Measurements from ENCODE around the gene CNTNAP2. TPM values are rescaled to one million over a fixed set of nuclear protein-coding genes. Genes with fewer than 3 reads are reported as not detected.
"Not testable (repeated sequence)": the region's sequence is repeated elsewhere in the genome, so short reads cannot be mapped to it uniquely, and the experiment has no call there.

Gene CNTNAP2
- total and polyA plus RNA-seq, 3 experiments from 2014 or later, result not detected

DNA sequence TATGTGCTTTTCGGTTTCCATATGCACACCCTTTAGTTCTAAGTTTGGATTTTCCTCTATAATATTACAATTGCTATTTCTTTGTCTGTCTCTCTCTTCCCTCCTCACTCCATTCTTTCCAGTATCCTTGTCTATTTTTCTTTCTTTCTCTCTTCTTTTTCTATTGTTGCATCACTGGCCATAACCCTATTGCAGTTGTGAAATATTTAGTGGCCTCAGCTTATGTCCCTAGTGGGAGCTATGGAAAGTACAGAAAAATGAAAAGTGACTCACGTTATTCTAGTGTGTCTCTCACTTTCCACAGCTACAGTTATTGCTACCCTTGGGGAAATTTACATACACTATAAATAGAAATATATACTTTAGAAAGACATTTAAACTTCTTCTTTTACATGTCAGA lies 59.1 kb downstream of the CNTNAP2 start:
- no peaks in the 10 kb centered on the region for H3K27me3 Mint-ChIP-seq
- Histone ChIP-seq H3K4me1 (ENCODE audit: insufficient read depth, low read length) (no peaks in the 10 kb centered on the region), H3K36me3 (ENCODE audit: insufficient read depth, low read length) (no peaks in the 10 kb centered on the region), H3K9me3 (ENCODE audit: low read length) (no peaks in the 10 kb centered on the region), H3K27ac (ENCODE audit: low read depth, low read length) (no peak overlapping the region), H3K27me3 (ENCODE audit: insufficient read depth, low read length, poor library complexity, severe bottlenecking) (no peaks in the 10 kb centered on the region), H3K4me3 (ENCODE audit: low read length) (no peak overlapping the region)
- ChIA-PET POLR2A (no interaction called here), CTCF (no interaction called here)
- no peak overlapping the region for H3K27ac Mint-ChIP-seq
- H3K9me3 Mint-ChIP-seq, result peaks cover 3 to 10% (median 7%) of the 10 kb centered on the region in 5 donors
- H3K4me1 Mint-ChIP-seq, result no peaks in the 10 kb centered on the region
- no peak overlapping the region for H3K4me3 Mint-ChIP-seq
- no peak for DNase-seq
- H3K36me3 Mint-ChIP-seq, result no peaks in the 10 kb centered on the region

DNA sequence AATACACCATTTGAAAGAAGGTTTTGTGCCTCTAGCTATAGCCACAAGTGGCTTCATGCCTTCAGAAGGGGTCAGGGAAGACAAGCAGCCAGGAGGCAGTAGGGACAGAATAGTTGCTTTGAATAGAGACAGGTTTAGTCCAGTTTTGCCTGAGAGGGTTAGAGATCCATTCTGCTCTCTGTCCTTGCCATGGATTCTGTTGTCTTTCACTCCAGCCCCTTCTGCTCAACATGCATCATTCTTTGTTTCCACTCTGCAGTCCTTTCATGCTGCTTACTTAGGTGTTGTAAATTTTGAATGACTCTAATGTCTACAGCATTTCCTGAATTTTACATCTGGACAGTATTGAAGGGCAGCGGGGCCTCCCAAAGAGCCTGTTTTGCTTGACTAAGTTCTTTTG lies 60.3 kb downstream of the CNTNAP2 start:
- no peaks in the 10 kb centered on the region for H3K4me1 ChIP-seq (ENCODE audit: insufficient read depth, low read length)
- POLR2A ChIA-PET, result no interaction called here

DNA sequence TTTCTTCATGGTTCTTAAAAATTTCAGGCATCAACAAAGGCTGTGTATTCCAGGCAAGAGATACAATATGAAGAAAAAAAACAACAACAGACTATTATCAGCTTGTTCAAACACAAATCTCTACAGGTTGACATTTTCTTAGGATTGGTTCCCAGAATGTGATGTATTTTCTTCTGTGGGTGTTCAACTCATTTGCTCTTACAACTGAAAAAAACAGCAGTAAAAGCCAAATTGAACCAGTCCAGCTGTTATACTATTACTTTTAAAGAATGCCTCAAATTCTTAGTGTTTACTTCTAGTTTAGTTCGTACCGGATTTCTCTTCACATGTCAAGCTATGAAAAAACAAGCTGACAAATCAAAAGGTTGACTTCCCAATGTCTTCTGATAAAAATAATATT lies 60.7 kb downstream of the CNTNAP2 start:
- H3K4me3 ChIP-seq (ENCODE audit: low read length), result no peak overlapping the region
- no peaks in the 10 kb centered on the region for H3K4me1 ChIP-seq (ENCODE audit: insufficient read depth, low read length)
- Mint-ChIP-seq H3K27me3 (no peaks in the 10 kb centered on the region), H3K4me3 (no peak overlapping the region), H3K4me1 (no peaks in the 10 kb centered on the region), H3K9me3 (peaks cover 3 to 18% (median 7%) of the 10 kb centered on the region in 5 donors), H3K27ac (no peak overlapping the region), H3K36me3 (no peaks in the 10 kb centered on the region)
- no peaks in the 10 kb centered on the region for H3K9me3 ChIP-seq (ENCODE audit: low read length)
- H3K36me3 ChIP-seq (ENCODE audit: insufficient read depth, low read length), result no peaks in the 10 kb centered on the region
- CTCF ChIA-PET, result no interaction called here
- H3K27ac ChIP-seq (ENCODE audit: low read depth, low read length), result no peak overlapping the region
- no peaks in the 10 kb centered on the region for H3K27me3 ChIP-seq (ENCODE audit: insufficient read depth, low read length, poor library complexity, severe bottlenecking)
- POLR2A ChIA-PET, result no interaction called here
- no peak for DNase-seq

More for the DNA sequence above, 60.3 kb downstream of the CNTNAP2 start:
- Mint-ChIP-seq H3K9me3 (peaks cover 3 to 18% (median 7%) of the 10 kb centered on the region in 5 donors), H3K27me3 (no peaks in the 10 kb centered on the region), H3K36me3 (no peaks in the 10 kb centered on the region), H3K4me1 (no peaks in the 10 kb centered on the region), H3K27ac (no peak overlapping the region), H3K4me3 (no peak overlapping the region)
- Histone ChIP-seq H3K9me3 (ENCODE audit: low read length) (no peaks in the 10 kb centered on the region), H3K36me3 (ENCODE audit: insufficient read depth, low read length) (no peaks in the 10 kb centered on the region), H3K27ac (ENCODE audit: low read depth, low read length) (no peak overlapping the region), H3K27me3 (ENCODE audit: insufficient read depth, low read length, poor library complexity, severe bottlenecking) (no peaks in the 10 kb centered on the region), H3K4me3 (ENCODE audit: low read length) (no peak overlapping the region)
- no peak for DNase-seq
- CTCF ChIA-PET, result no interaction called here

DNA sequence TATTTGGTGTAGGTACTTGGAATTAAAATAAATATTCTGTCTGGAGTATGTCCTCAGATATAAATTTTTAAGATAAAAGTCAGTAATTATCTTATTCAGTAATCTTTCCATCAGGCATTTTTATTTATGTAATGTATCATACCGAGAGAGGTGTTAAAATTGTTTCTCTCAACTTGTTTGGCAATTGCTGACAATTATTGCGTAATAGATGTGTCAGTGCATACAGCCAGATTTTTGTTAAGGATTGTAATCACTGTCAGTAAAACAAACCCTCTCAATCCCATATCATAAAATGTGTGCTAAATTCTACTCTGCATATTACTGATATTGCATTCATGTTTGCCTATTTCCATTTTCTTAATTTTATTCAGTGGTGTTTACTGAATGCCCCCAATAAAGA lies 69.2 kb downstream of the CNTNAP2 start:
- Histone ChIP-seq H3K9me3 (ENCODE audit: low read length) (no peaks in the 10 kb centered on the region), H3K4me3 (ENCODE audit: low read length) (no peak overlapping the region), H3K27ac (ENCODE audit: low read depth, low read length) (no peak overlapping the region), H3K27me3 (ENCODE audit: insufficient read depth, low read length, poor library complexity, severe bottlenecking) (no peaks in the 10 kb centered on the region), H3K36me3 (ENCODE audit: insufficient read depth, low read length) (no peaks in the 10 kb centered on the region), H3K4me1 (ENCODE audit: insufficient read depth, low read length) (no peaks in the 10 kb centered on the region)
- POLR2A ChIA-PET, result no interaction called here
- no peak for DNase-seq
- CTCF ChIA-PET, result no interaction called here
- Mint-ChIP-seq H3K27me3 (no peaks in the 10 kb centered on the region), H3K36me3 (no peaks in the 10 kb centered on the region), H3K4me1 (no peaks in the 10 kb centered on the region), H3K9me3 (peaks cover 8 to 45% (median 19%) of the 10 kb centered on the region in 5 donors), H3K4me3 (no peak overlapping the region), H3K27ac (no peak overlapping the region)

DNA sequence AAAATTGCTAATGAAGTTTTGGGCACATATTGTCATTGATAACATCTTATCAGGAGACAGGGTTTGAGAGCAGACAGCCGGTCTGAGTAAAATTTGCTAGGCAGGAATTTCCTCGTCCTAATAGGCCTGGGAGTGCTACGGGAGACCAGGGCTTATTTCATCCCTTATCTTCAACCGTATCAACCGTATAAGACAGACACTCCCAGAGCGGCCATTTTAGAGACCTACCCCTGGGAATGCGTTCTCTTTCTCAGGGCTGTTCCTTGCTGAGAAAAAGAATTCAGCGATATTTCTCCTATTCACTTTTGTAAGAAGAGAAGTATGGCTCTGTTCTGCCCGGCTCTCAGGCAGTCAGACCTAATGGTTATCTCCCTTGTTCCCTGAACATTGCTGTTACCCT lies 74.8 kb downstream of the CNTNAP2 start:
- H3K9me3 Mint-ChIP-seq, result peaks cover 18 to 48% (median 33%) of the 10 kb centered on the region in 5 donors
- H3K4me3 Mint-ChIP-seq; H3K36me3 ChIP-seq (ENCODE audit: insufficient read depth, low read length); H3K9me3 ChIP-seq (ENCODE audit: low read length); H3K27ac ChIP-seq (ENCODE audit: low read depth, low read length); H3K4me1 Mint-ChIP-seq; CTCF ChIA-PET; H3K36me3 Mint-ChIP-seq; POLR2A ChIA-PET; H3K4me3 ChIP-seq (ENCODE audit: low read length); H3K27me3 ChIP-seq (ENCODE audit: insufficient read depth, low read length, poor library complexity, severe bottlenecking); H3K4me1 ChIP-seq (ENCODE audit: insufficient read depth, low read length); H3K27ac Mint-ChIP-seq; DNase-seq; H3K27me3 Mint-ChIP-seq: not testable (repeated sequence)

DNA sequence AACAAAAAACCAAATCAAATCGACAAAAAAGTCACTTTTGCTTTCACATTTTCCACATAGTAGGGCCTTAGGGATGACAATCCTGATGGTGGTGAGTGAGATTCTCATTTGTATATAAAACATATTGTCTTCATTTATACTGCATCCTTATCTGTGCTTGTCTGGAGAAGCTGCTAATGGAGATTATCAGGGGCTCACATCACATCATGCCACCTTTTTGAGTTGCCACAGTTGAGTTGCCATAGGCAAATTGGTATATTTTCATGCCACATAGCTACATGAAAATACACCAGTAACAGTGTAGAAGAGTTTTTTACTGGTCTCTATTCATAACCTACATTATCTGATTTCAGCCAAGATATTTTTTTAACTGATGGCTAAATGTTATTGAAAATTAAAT lies 85.3 kb downstream of the CNTNAP2 start:
- H3K4me3 Mint-ChIP-seq, result no peak overlapping the region
- H3K27ac Mint-ChIP-seq, result no peak overlapping the region
- Histone ChIP-seq H3K4me1 (ENCODE audit: insufficient read depth, low read length) (no peaks in the 10 kb centered on the region), H3K27ac (ENCODE audit: low read depth, low read length) (no peak overlapping the region), H3K4me3 (ENCODE audit: low read length) (no peak overlapping the region), H3K27me3 (ENCODE audit: insufficient read depth, low read length, poor library complexity, severe bottlenecking) (no peaks in the 10 kb centered on the region), H3K9me3 (ENCODE audit: low read length) (no peaks in the 10 kb centered on the region), H3K36me3 (ENCODE audit: insufficient read depth, low read length) (no peaks in the 10 kb centered on the region)
- ChIA-PET POLR2A (no interaction called here), CTCF (no interaction called here)
- no peaks in the 10 kb centered on the region for H3K36me3 Mint-ChIP-seq
- H3K4me1 Mint-ChIP-seq, result no peaks in the 10 kb centered on the region
- DNase-seq, result no peak
- no peaks in the 10 kb centered on the region for H3K27me3 Mint-ChIP-seq
- peaks cover 0 to 34% (median 2%) of the 10 kb centered on the region in 5 donors for H3K9me3 Mint-ChIP-seq

DNA sequence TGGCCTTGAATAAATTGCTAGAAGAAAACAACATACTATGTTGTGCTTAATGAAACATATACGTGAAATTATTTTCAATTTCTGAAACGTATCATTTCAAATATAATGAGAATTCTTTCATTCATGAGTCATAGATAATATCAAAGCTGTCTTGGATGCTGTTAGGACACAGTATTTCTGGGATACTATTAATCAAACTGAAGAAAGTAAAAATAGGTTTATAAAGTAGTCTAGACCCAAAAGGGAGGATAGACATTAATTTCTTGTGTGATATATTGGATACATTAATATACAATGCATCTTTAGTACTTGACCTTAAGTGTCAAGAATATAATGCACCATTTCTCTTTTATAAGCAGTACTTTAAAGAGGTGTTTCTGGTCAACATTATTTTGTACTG lies 89.7 kb downstream of the CNTNAP2 start:
- Mint-ChIP-seq H3K4me1 (no peaks in the 10 kb centered on the region), H3K4me3 (no peak overlapping the region), H3K27me3 (no peaks in the 10 kb centered on the region), H3K9me3 (peaks cover 2 to 39% (median 3%) of the 10 kb centered on the region in 5 donors), H3K36me3 (no peaks in the 10 kb centered on the region), H3K27ac (no peak overlapping the region)
- no peaks in the 10 kb centered on the region for H3K4me1 ChIP-seq (ENCODE audit: insufficient read depth, low read length)
- no peaks in the 10 kb centered on the region for H3K9me3 ChIP-seq (ENCODE audit: low read length)
- ChIA-PET POLR2A (no interaction called here), CTCF (no interaction called here)
- H3K27me3 ChIP-seq (ENCODE audit: insufficient read depth, low read length, poor library complexity, severe bottlenecking), result no peaks in the 10 kb centered on the region
- H3K27ac ChIP-seq (ENCODE audit: low read depth, low read length), result no peak overlapping the region
- H3K36me3 ChIP-seq (ENCODE audit: insufficient read depth, low read length), result no peaks in the 10 kb centered on the region
- no peak for DNase-seq
- H3K4me3 ChIP-seq (ENCODE audit: low read length), result no peak overlapping the region

DNA sequence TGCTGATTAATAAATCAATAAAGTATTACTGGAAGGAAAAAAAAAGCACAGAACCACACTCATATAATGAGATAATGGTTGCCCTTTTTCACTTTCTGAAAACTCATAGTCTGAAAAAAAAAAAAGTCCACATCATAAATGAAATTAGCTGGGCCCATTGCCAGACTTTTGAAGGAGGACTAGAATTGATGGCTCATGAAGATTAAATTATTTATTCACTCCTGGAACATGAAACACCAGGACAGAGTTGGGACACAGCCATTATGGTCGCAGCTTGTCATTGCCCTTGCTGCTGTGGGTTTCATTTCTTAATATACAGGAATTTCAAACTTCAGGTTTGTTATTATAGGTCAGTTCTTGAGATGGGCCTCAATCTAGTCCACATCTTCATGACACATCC lies 91.9 kb downstream of the CNTNAP2 start:
- H3K9me3 ChIP-seq (ENCODE audit: low read length), result no peaks in the 10 kb centered on the region
- Mint-ChIP-seq H3K4me3 (no peak overlapping the region), H3K27ac (no peak overlapping the region), H3K36me3 (no peaks in the 10 kb centered on the region), H3K27me3 (no peaks in the 10 kb centered on the region), H3K9me3 (peaks cover 0 to 46% (median 2%) of the 10 kb centered on the region in 5 donors), H3K4me1 (no peaks in the 10 kb centered on the region)
- no peak for DNase-seq
- CTCF ChIA-PET, result no interaction called here
- no peak overlapping the region for H3K4me3 ChIP-seq (ENCODE audit: low read length)
- no peaks in the 10 kb centered on the region for H3K36me3 ChIP-seq (ENCODE audit: insufficient read depth, low read length)
- POLR2A ChIA-PET, result no interaction called here
- no peak overlapping the region for H3K27ac ChIP-seq (ENCODE audit: low read depth, low read length)
- no peaks in the 10 kb centered on the region for H3K27me3 ChIP-seq (ENCODE audit: insufficient read depth, low read length, poor library complexity, severe bottlenecking)
- H3K4me1 ChIP-seq (ENCODE audit: insufficient read depth, low read length), result no peaks in the 10 kb centered on the region

DNA sequence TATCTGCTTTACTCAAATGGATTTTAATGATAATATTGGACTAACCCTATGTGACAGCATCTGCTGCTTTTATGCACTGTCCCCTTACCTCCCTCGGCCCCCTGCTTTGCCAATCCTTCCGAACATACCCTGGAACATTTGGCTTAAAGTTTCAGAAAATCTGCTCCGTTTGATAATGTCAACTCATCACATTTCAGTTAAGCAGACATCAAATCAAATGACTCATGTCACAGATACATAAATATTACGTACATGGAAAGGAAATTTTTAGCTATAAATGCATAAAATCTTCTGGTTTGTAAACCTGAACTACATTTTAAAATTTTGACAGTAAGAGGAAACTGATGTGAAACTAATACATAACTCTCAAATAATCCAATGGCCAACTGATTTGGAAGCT lies 98.2 kb downstream of the CNTNAP2 start:
- Mint-ChIP-seq H3K9me3 (peaks cover 2 to 26% (median 4%) of the 10 kb centered on the region in 5 donors), H3K27ac (no peak overlapping the region), H3K27me3 (no peaks in the 10 kb centered on the region), H3K36me3 (no peaks in the 10 kb centered on the region), H3K4me1 (no peaks in the 10 kb centered on the region), H3K4me3 (no peak overlapping the region)
- CTCF ChIA-PET, result no interaction called here
- H3K27ac ChIP-seq (ENCODE audit: low read depth, low read length), result no peak overlapping the region
- no peaks in the 10 kb centered on the region for H3K27me3 ChIP-seq (ENCODE audit: insufficient read depth, low read length, poor library complexity, severe bottlenecking)
- H3K36me3 ChIP-seq (ENCODE audit: insufficient read depth, low read length), result no peaks in the 10 kb centered on the region
- POLR2A ChIA-PET, result no interaction called here
- H3K4me3 ChIP-seq (ENCODE audit: low read length), result no peak overlapping the region
- H3K9me3 ChIP-seq (ENCODE audit: low read length), result no peaks in the 10 kb centered on the region
- DNase-seq, result no peak
- H3K4me1 ChIP-seq (ENCODE audit: insufficient read depth, low read length), result no peaks in the 10 kb centered on the region

Data from CD8-positive, alpha-beta memory T cell (primary cell).